Measurements from ENCODE around the gene LRCH1. TPM values are rescaled to one million over a fixed set of nuclear protein-coding genes. Genes with fewer than 3 reads are reported as not detected.

The LRCH1 gene
- total RNA-seq, 1 experiment from 2014 or later = 11.7 TPM

- Mint-ChIP-seq H3K9me3 (ENCODE audit: low read depth, unreplicated experiment) (no peaks in the 10 kb centered on the region), H3K4me1 (ENCODE audit: low read depth, unreplicated experiment) (peaks cover 56% of the 10 kb centered on the region), H3K27me3 (ENCODE audit: unreplicated experiment) (no peaks in the 10 kb centered on the region), H3K27ac (ENCODE audit: unreplicated experiment) (peak overlapping the region; percentile 81), H3K4me3 (ENCODE audit: low read depth, unreplicated experiment) (peak overlapping the region; percentile 47), H3K36me3 (ENCODE audit: insufficient read depth, unreplicated experiment) (no peaks in the 10 kb centered on the region)
- CTCF ChIA-PET = no interaction called here
- TF ChIP-seq, protein P1, sequence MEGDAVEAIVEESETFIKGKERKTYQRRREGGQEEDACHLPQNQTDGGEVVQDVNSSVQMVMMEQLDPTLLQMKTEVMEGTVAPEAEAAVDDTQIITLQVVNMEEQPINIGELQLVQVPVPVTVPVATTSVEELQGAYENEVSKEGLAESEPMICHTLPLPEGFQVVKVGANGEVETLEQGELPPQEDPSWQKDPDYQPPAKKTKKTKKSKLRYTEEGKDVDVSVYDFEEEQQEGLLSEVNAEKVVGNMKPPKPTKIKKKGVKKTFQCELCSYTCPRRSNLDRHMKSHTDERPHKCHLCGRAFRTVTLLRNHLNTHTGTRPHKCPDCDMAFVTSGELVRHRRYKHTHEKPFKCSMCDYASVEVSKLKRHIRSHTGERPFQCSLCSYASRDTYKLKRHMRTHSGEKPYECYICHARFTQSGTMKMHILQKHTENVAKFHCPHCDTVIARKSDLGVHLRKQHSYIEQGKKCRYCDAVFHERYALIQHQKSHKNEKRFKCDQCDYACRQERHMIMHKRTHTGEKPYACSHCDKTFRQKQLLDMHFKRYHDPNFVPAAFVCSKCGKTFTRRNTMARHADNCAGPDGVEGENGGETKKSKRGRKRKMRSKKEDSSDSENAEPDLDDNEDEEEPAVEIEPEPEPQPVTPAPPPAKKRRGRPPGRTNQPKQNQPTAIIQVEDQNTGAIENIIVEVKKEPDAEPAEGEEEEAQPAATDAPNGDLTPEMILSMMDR (IDR thresholded peaks at IDR 0.05; ENCODE audit: unreplicated experiment) = no peak
- intact Hi-C loops (cut with micrococcal nuclease; ENCODE audit: unreplicated experiment) = loop anchor here (5.0 kb wide), 1 partner anchor 54 kb away; no protein-coding TSS in a partner anchor
- BruUV-seq (replicated peaks) = no TSS peak
- no peak for DNase-seq
Measured at GRCh38 chr13:46660857-46661256, 107.9 kb downstream of the LRCH1 start.

- CTCF ChIA-PET = no interaction called here
- BruUV-seq (replicated peaks) = no TSS peak
- TF ChIP-seq, protein P1 (IDR thresholded peaks at IDR 0.05; ENCODE audit: unreplicated experiment) = no peak
- intact Hi-C loops (cut with micrococcal nuclease; ENCODE audit: unreplicated experiment) = loop anchor here (5.0 kb wide), 1 partner anchor 55 kb away; no protein-coding TSS in a partner anchor
- Mint-ChIP-seq H3K36me3 (ENCODE audit: insufficient read depth, unreplicated experiment) (no peaks in the 10 kb centered on the region), H3K27me3 (ENCODE audit: unreplicated experiment) (no peaks in the 10 kb centered on the region), H3K9me3 (ENCODE audit: low read depth, unreplicated experiment) (no peaks in the 10 kb centered on the region), H3K4me1 (ENCODE audit: low read depth, unreplicated experiment) (peaks cover 59% of the 10 kb centered on the region), H3K27ac (ENCODE audit: unreplicated experiment) (peak overlapping the region; percentile 79), H3K4me3 (ENCODE audit: low read depth, unreplicated experiment) (peak overlapping the region; percentile 4)
- DNase-seq = no peak
Measured at GRCh38 chr13:46662690-46663089, 109.7 kb downstream of the LRCH1 start.

- H3K27ac Mint-ChIP-seq (ENCODE audit: unreplicated experiment) = peak overlapping the region; percentile 79
Measured at GRCh38 chr13:46663206-46664037, 110.5 kb downstream of the LRCH1 start.

DNA sequence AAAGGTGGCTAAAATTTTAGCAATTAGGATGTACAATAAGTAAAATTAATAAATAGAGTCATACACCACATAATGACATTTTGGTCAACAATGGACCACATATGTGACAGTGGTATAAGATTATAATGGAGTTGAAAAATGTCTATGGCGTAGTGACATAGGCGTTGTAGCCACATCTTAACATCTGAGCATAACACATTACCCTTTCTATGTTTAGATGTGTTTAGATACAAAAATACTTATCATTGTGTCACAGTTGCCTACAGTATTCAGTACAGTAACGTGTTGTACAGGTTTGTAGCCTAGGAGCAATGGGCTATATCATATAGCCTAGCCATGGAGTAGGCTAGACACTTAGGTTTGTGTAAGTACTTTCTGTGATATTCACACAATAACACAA is 111.2 kb downstream of the LRCH1 start:
- no peak for DNase-seq
- no peaks in the 10 kb centered on the region for H3K9me3 Mint-ChIP-seq (ENCODE audit: low read depth, unreplicated experiment)
- H3K4me1 Mint-ChIP-seq (ENCODE audit: low read depth, unreplicated experiment) = peaks cover 65% of the 10 kb centered on the region
- H3K27me3 Mint-ChIP-seq (ENCODE audit: unreplicated experiment) = no peaks in the 10 kb centered on the region
- H3K27ac Mint-ChIP-seq (ENCODE audit: unreplicated experiment) = peak overlapping the region; percentile 83
- H3K4me3 Mint-ChIP-seq (ENCODE audit: low read depth, unreplicated experiment) = no peak overlapping the region
- intact Hi-C loops (cut with micrococcal nuclease; ENCODE audit: unreplicated experiment) = loop anchor here (5.0 kb wide), 1 partner anchor 57 kb away; no protein-coding TSS in a partner anchor
- BruUV-seq (replicated peaks) = no TSS peak
- TF ChIP-seq, protein P1 (IDR thresholded peaks at IDR 0.05; ENCODE audit: unreplicated experiment) = no peak
- CTCF ChIA-PET = no interaction called here
- no peaks in the 10 kb centered on the region for H3K36me3 Mint-ChIP-seq (ENCODE audit: insufficient read depth, unreplicated experiment)

More at GRCh38 chr13:46663206-46664037, 110.5 kb downstream of the LRCH1 start:
- CTCF ChIA-PET = no interaction called here
- TF ChIP-seq, protein P1 (IDR thresholded peaks at IDR 0.05; ENCODE audit: unreplicated experiment) = no peak
- Mint-ChIP-seq H3K36me3 (ENCODE audit: insufficient read depth, unreplicated experiment) (no peaks in the 10 kb centered on the region), H3K4me1 (ENCODE audit: low read depth, unreplicated experiment) (peaks cover 65% of the 10 kb centered on the region), H3K27me3 (ENCODE audit: unreplicated experiment) (no peaks in the 10 kb centered on the region), H3K9me3 (ENCODE audit: low read depth, unreplicated experiment) (no peaks in the 10 kb centered on the region), H3K4me3 (ENCODE audit: low read depth, unreplicated experiment) (peak overlapping the region; percentile 4)
- no TSS peak for BruUV-seq (replicated peaks)
- no peak for DNase-seq
- intact Hi-C loops (cut with micrococcal nuclease; ENCODE audit: unreplicated experiment) = loop anchor here (5.0 kb wide), 1 partner anchor 56 kb away; no protein-coding TSS in a partner anchor
